HG03025 (cell line): ENCODE results near the gene GAGE12G.
"Not testable (repeated sequence)": the region's sequence is repeated elsewhere in the genome, so short reads cannot be mapped to it uniquely, and the experiment has no call there.

ENCODE experiments used
- ATAC-seq: cut with Tn5 transposase; IDR thresholded peaks from one replicate; pipeline ENCODE4 v1.9.1; 2021; ENCODE audit warnings: mild to moderate bottlenecking, moderate library complexity; ENCODE audit not compliant: unreplicated experiment, low FRiP score

Gene GAGE12G

GRCh38 chrX:49570100-49570499 lies at the start of gene GAGE12G:
TSS of gene GAGE12G (plus strand) at chrX:49570400. CDS start at chrX:49571555, 1,155 bp downstream.
- not testable (repeated sequence) for ATAC-seq

- not testable (repeated sequence) for ATAC-seq
Measured at GRCh38 chrX:49531877-49532276, 38.3 kb upstream of the GAGE12G start, which contains the start of gene GAGE12C. TSS of gene GAGE12C (plus strand) at chrX:49532177. CDS start at chrX:49533332, 1,155 bp downstream.

- ATAC-seq, result not testable (repeated sequence)
Measured at GRCh38 chrX:49541433-49541832, 28.8 kb upstream of the GAGE12G start, which contains the start of gene GAGE12D. TSS of gene GAGE12D (plus strand) at chrX:49541733. CDS start at chrX:49542888, 1,155 bp downstream.

GRCh38 chrX:49550989-49551388 lies 19.2 kb upstream of the GAGE12G start, which contains the start of gene GAGE12E:
TSS of gene GAGE12E (plus strand) at chrX:49551289. CDS start at chrX:49552444, 1,155 bp downstream.
- not testable (repeated sequence) for ATAC-seq

- not testable (repeated sequence) for ATAC-seq
Measured at GRCh38 chrX:49560542-49560941, 9.7 kb upstream of the GAGE12G start, which contains the start of gene GAGE12F. TSS of gene GAGE12F (plus strand) at chrX:49560842. CDS start at chrX:49561997, 1,155 bp downstream.

GRCh38 chrX:49568728-49569127 lies 1.5 kb upstream of the GAGE12G start:
- not testable (repeated sequence) for ATAC-seq

- ATAC-seq, result not testable (repeated sequence)
Measured at GRCh38 chrX:49569152-49569551, 1.0 kb upstream of the GAGE12G start.

GRCh38 chrX:49579649-49580048 lies 9.4 kb downstream of the GAGE12G start, which contains the start of gene GAGE12H:
TSS of gene GAGE12H (plus strand) at chrX:49579949. CDS start at chrX:49581104, 1,155 bp downstream.
- not testable (repeated sequence) for ATAC-seq

GRCh38 chrX:49589196-49589595 lies 19.0 kb downstream of the GAGE12G start, which contains the start of gene GAGE2A:
TSS of gene GAGE2A (plus strand) at chrX:49589496. CDS start at chrX:49590651, 1,155 bp downstream.
- not testable (repeated sequence) for ATAC-seq

- ATAC-seq, result not testable (repeated sequence)
Measured at GRCh38 chrX:49589769-49590478, 19.7 kb downstream of the GAGE12G start.

GRCh38 chrX:49590488-49590887 lies 20.3 kb downstream of the GAGE12G start:
- not testable (repeated sequence) for ATAC-seq

- not testable (repeated sequence) for ATAC-seq
Measured at GRCh38 chrX:49598720-49599119, 28.5 kb downstream of the GAGE12G start, which contains the start of gene GAGE1. TSS of gene GAGE1 (plus strand) at chrX:49599020. CDS start at chrX:49600175, 1,155 bp downstream.

GRCh38 chrX:49610718-49611310 lies 40.6 kb downstream of the GAGE12G start:
- no peak for ATAC-seq

- no peak for ATAC-seq
Measured at GRCh38 chrX:49618574-49618973, 48.4 kb downstream of the GAGE12G start.
